Measurements from ENCODE around the gene DCAF6. TPM values are rescaled to one million over a fixed set of nuclear protein-coding genes. Genes with fewer than 3 reads are reported as not detected.

DCAF6 gene
- total RNA-seq, 1 experiment from 2014 or later: 31.9 TPM

GRCh38 chr1:168082008-168082876 lies 145.8 kb downstream of the DCAF6 start:
- H3K9me3 ChIP-seq (ENCODE audit: low read depth, low read length, poor library complexity, severe bottlenecking): no peaks in the 10 kb centered on the region
- H3K27ac ChIP-seq (ENCODE audit: low read depth, low read length, poor library complexity, severe bottlenecking): no peak overlapping the region
- TSS peak; percentile 37 for BruUV-seq (replicated peaks)

GRCh38 chr1:168083456-168084325 lies 147.2 kb downstream of the DCAF6 start:
- DNase-seq (ENCODE audit: low spot score): no peak
- no peak for TF ChIP-seq EZH2 (IDR thresholded peaks at IDR 0.05; ENCODE audit: borderline replicate concordance, low read depth, low read length, poor library complexity, severe bottlenecking)
- no peak for TF ChIP-seq CTCF (conservative IDR thresholded peaks at IDR 0.05; ENCODE audit: low read depth, low read length)
- ChIA-PET CTCF (interaction anchor here (0.5 kb wide), 1 partner anchor 367 kb away, joined by 12 read pairs; no protein-coding TSS in a partner anchor), POLR2A (ENCODE audit: low non-redundant PET) (no interaction called here)
- no peaks in the 10 kb centered on the region for H3K36me3 ChIP-seq (ENCODE audit: insufficient read depth, low read length, poor library complexity, severe bottlenecking)
- intact Hi-C loops (cut with micrococcal nuclease; ENCODE audit: unreplicated experiment): loop anchor here (2.0 to 10.0 kb wide), 2 partner anchors 279 to 363 kb away; partner anchors contain the start of gene MPZL1
- H3K9me3 ChIP-seq (ENCODE audit: low read depth, low read length, poor library complexity, severe bottlenecking): no peaks in the 10 kb centered on the region
- no peak overlapping the region for H3K4me3 ChIP-seq (ENCODE audit: low read depth, low read length, poor library complexity, severe bottlenecking)
- H3K27me3 ChIP-seq (replicated peaks; ENCODE audit: insufficient read depth, low read depth, low read length, poor library complexity): no peaks in the 10 kb centered on the region
- no peaks in the 10 kb centered on the region for H3K4me1 ChIP-seq (ENCODE audit: insufficient read depth, low read length, poor library complexity, severe bottlenecking)
- no TSS peak for BruUV-seq (replicated peaks)
- H3K27ac ChIP-seq (ENCODE audit: low read depth, low read length, poor library complexity, severe bottlenecking): no peak overlapping the region

More at GRCh38 chr1:168082008-168082876, 145.8 kb downstream of the DCAF6 start:
- Histone ChIP-seq H3K4me3 (ENCODE audit: low read depth, low read length, poor library complexity, severe bottlenecking) (no peak overlapping the region), H3K27me3 (replicated peaks; ENCODE audit: insufficient read depth, low read depth, low read length, poor library complexity) (no peaks in the 10 kb centered on the region), H3K36me3 (ENCODE audit: insufficient read depth, low read length, poor library complexity, severe bottlenecking) (no peaks in the 10 kb centered on the region), H3K4me1 (ENCODE audit: insufficient read depth, low read length, poor library complexity, severe bottlenecking) (no peaks in the 10 kb centered on the region)
- ChIA-PET CTCF (interaction anchor here (0.6 to 1.3 kb wide), 10 partner anchors 9 to 482 kb away, joined by 3 to 12 read pairs (median 4); no protein-coding TSS in a partner anchor), POLR2A (ENCODE audit: low non-redundant PET) (interaction anchor here (0.6 kb wide), 1 partner anchor 87 kb away, joined by 5 read pairs; no protein-coding TSS in a partner anchor)
- intact Hi-C loops (cut with micrococcal nuclease; ENCODE audit: unreplicated experiment): loop anchor here (2.0 to 10.0 kb wide), 2 partner anchors 277 to 361 kb away; partner anchors contain the start of gene MPZL1
- peak; percentile 93 for TF ChIP-seq CTCF (conservative IDR thresholded peaks at IDR 0.05; ENCODE audit: low read depth, low read length)
- TF ChIP-seq EZH2 (IDR thresholded peaks at IDR 0.05; ENCODE audit: borderline replicate concordance, low read depth, low read length, poor library complexity, severe bottlenecking): no peak
- peak; percentile 79 for DNase-seq (ENCODE audit: low spot score)
